Occipital lobe (tissue), 2 donors: Measurements from ENCODE around the gene CDK5. TPM values are rescaled to one million over a fixed set of nuclear protein-coding genes. Genes with fewer than 3 reads are reported as not detected.

ENCODE experiments used
- DNase-seq: peaks from one replicate; lab custom pipeline; 2025; lab: John Stamatoyannopoulos, UW
- total RNA-seq: library from RNA; depleted of rRNA; stranded (reverse); fragments of >200 nt; gene quantifications from one replicate; pipeline ENCODE4 v1.2.3, GENCODE V29; 2014

The CDK5 gene
- total RNA-seq: 37.3 TPM

DNA sequence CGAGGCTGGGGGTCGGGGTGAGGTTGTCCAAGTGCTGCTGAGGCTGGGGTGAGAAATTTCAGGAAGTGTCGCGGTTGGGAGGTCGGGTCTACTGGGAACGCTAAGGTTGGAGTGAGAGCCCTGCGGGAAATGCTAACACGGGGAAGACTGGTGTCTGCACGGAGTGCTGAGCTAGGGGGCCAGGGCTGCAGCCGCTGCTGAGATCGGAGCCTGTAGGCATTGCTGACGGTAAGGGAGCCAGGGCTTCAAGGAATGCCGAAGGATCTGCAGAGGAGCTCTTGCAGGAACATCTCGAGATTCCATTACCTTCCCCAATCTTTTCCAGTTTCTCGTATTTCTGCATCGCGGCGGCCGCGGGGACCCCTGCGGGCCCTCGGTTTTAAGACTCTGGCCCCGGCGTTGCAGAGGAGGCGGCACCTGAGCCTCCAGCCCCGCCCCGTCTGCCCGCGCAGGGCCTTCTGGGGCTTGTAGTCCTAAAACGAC is at the start of gene CDK5:
Gene CDK5, minus strand, starts transcription at position 392 of the 483 bp plus-strand sequence. Its CDS starts 49 bp downstream, at position 343.
- no peak for DNase-seq

- DNase-seq: no peak
These were observed 46.9 kb upstream of the CDK5 start for GRCh38 chr7:151104411-151105235.

GRCh38 chr7:151103973-151104372 is 46.3 kb upstream of the CDK5 start:
- no peak for DNase-seq

DNA sequence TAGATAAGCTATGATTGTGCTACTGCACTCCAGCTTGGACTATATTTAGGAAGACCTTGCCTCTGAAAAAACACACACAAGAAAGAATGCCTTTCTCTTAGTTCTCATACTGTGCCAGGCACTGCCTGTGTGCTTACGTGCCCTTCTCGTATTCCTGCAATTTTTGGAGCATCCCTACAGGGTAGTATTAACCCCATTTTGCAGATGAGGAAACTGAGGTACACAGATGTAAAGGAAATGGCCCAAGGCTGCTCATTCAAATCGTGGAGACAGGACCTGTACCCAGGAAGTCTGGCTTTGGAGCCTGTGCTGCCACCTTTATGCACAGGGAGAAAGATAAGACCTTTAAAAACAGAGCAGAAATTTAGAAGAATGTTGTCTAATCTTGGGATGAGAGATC is 45.3 kb upstream of the CDK5 start:
- DNase-seq: no peak

GRCh38 chr7:151101621-151102396 is 44.1 kb upstream of the CDK5 start:
- no peak for DNase-seq

GRCh38 chr7:151100921-151101320 is 43.2 kb upstream of the CDK5 start:
- no peak for DNase-seq

DNA sequence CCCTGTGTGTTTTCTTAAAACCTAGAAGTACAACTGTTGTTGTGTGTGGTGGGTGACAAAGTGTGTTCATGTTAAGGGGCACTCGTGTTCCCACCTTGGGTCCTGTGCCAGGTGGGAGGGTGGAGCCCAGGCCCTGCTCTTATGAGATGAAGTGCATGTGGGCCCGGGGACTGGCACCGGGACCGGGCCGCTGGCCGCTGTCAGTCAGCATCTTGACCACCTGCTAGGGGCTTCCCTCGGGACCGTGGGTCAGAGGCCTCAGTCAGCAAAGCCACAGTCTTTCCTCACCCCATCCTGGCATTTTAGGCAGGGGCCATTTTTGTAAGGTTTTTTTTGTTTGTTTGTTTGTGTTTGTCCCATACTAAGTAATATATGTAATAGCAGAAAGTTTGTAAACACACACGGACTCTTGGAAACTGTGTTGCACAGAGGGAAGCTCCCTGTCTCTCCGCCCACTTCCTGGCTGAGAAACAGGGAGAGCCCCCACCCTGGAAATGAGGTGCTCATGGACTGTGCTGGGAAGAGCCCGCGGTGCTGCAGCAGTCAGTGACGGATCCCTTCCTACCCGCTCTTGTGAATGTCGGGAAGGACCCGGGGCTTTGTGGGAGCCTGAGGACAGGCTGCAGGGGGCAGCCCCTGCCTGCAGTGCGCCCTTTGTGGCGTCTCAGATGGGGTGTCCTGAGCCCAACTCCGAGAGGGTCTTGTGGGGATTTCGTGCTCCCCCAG is 42.0 kb upstream of the CDK5 start:
- no peak for DNase-seq

DNA sequence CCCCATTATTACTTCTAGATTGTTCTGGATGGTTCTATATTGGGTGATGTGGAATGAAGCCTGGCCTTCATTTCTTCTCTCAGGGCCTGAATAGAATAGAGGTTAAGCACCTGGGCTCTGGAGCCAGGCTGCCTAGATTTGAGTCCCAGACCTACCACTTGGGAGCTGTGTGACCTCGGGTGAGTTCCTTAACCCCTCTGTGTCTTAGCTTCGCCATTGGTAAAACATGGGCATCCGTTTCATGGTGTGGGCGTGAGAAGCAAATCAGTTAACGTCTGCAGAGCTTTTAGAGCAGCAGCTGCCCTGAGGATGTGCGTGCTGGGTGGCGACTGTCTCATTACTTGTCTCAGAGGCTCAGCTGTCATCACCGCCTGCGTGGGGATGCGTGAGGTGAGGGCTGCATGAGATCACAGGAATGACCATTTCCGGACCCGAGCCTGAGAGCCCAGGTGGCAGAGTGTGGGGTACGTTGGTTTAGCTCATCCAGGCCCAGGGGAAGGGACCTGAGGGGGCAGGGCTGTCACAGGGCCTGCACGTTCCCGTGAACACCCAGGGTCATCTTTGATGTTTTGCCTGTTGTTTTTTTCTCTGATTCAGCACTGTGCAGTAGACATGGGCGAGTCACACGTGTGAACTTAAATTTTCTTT is 38.3 kb upstream of the CDK5 start:
- no peak for DNase-seq

GRCh38 chr7:151095123-151095797 is 37.6 kb upstream of the CDK5 start:
- no peak for DNase-seq

- no peak for DNase-seq
These were observed 37.0 kb upstream of the CDK5 start for GRCh38 chr7:151094675-151095074.

- no peak for DNase-seq
These were observed 36.1 kb upstream of the CDK5 start for GRCh38 chr7:151093748-151094147.

- DNase-seq: no peak
These were observed 34.3 kb upstream of the CDK5 start for GRCh38 chr7:151091988-151092387.

DNA sequence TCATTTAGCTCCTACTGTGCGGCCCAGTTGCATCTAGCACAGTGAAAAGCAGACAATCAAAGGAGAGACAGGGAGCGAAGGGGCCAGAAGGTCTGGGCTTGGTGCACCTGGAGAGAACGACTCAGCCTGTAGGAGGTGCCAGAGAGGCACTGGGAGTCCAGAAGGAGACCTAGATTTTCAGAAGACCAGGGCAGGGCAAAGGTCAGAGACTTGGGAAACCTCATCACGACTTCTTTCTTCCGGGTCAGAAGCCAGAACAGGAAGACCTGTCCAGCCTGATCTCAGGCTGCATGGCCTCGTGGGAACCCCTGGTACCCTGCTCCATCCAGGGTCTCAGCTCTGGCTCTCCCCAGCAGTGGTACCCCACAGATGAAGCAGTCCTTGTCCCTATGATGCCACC is 33.7 kb upstream of the CDK5 start:
- no peak for DNase-seq

DNA sequence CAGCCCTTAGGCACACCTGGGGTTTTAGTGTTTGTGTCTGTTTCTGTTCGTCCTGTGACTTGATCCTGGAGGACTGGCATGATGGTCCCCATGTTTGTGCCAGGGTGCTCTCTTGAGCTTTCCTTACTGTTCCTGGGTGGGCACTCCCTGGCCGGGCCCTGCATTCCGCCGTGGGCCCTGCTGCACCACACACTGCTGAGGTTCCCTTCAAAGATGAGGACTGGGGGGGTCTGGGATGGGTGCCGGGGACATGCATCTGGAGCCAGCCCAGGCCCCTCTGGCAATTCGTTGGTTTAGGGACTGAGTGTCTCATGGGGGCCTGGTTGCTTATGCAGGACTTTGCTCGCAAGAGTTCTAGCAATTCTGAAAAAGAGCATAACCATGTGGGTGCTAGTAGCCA is 33.3 kb upstream of the CDK5 start:
- DNase-seq: no peak

- no peak for DNase-seq
These were observed 32.4 kb upstream of the CDK5 start for GRCh38 chr7:151089893-151090730.

DNA sequence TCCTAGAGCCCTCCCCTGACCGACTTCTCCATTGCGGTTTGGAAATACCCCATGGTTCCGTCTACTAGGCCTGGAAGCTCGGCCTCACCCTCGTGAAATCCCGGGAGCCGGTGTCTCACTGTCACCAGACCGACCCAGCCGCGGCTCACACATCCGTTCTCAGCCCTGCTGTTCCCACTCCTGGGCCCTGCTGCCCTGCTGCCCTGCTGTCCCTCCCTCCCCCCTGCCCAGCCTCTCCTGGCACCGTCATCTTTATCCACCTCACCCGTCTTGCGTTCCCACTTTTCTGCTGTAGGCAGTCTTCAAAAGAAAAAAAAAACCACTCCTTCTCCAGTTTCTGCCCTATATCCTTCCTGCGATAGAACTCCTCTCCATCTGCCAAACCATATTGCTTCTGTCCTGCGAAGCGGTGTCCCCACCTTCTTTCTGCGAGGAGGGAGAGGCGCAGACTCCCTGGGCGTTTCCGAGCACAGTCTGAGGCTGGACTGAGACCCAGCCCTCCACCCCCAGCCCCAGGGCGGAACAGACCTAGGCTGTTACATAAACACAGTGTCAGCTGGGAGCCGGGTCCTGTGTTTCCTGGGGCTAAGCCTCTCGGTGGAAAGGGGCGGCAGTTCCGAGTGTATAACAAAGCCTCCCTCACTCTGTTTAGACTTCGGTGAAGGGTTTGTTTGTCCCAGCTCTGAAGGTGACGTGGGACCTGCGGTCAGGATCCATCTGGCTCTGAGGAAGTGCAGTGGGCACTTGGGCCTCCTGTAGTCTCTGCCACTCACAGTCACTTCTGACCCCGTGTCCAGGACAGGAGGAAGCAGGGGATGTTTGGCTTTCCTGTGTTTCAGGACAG is 31.4 kb upstream of the CDK5 start:
- DNase-seq: peak; percentile 44

- DNase-seq: no peak
These were observed 30.5 kb upstream of the CDK5 start for GRCh38 chr7:151088019-151088855.
